SK-N-SH (cell line): Measurements from ENCODE around the gene CTDP1. TPM values are rescaled to one million over a fixed set of nuclear protein-coding genes. Genes with fewer than 3 reads are reported as not detected.

Source experiments
- CTCF ChIA-PET: fragments of 300-600, 350-600 bp; formaldehyde crosslinking; extraction: SDS; loops from one replicate; lab custom pipeline; 2021; lab: Yijun Ruan, JAX
- POLR2A ChIA-PET: fragments of 350-600 bp; sonication (Branson Sonifier 250); formaldehyde crosslinking; extraction: SDS; loops from one replicate; lab custom pipeline; 2020; ENCODE audit warnings: antibody characterized with exemption, inconsistent platforms; lab: Yijun Ruan, JAX
- DNase-seq: peaks from one replicate; pipeline ENCODE4 v3.0.0; 2012
- H2AFZ ChIP-seq: fragments of 200-600 bp; sonication (generic); 2 replicates; pipeline ENCODE4 v1.8.1; 2016; ENCODE audit warnings: antibody characterized with exemption, mild to moderate bottlenecking, low read depth
- H3F3A ChIP-seq: fragments of 200-600 bp; sonication (generic); replicated peaks from 2 replicates; pipeline ENCODE3; 2016; ENCODE audit warnings: antibody characterized with exemption, mild to moderate bottlenecking; ENCODE audit not compliant: insufficient read depth
- H3K27ac ChIP-seq, 2 experiments: fragments of 200-500 bp in 1 of 2; fragments of 200-600 bp in 1 of 2; sonication (Bioruptor generic) in 1 of 2; sonication (generic), shearing (Covaris generic) in 1 of 2; 2 replicates each; pipeline versions ENCODE4 v1.5.1 to v1.6.1; 2014 to 2016; ENCODE audit warnings: low read depth in 2 of 2, inconsistent platforms in 1 of 2, low read length in 1 of 2, mild to moderate bottlenecking in 1 of 2, mixed read lengths in 1 of 2
- H3K27me3 ChIP-seq: fragments of 200-600 bp; sonication (generic), shearing (Covaris generic); 2 replicates; pipeline ENCODE4 v1.6.1; 2016; ENCODE audit warnings: mixed run types; ENCODE audit not compliant: insufficient read depth
- H3K36me3 ChIP-seq, 2 experiments: fragments of 200-500 bp in 1 of 2; fragments of 200-600 bp in 1 of 2; sonication (Bioruptor generic) in 1 of 2; sonication (generic) in 1 of 2; replicated peaks in 1 of 2; 2 replicates each; pipeline versions ENCODE3 to v1.5.1; 2014 to 2016; ENCODE audit warnings: low read length in 1 of 2, mild to moderate bottlenecking in 1 of 2; ENCODE audit not compliant: insufficient read depth in 2 of 2, control insufficient read depth in 1 of 2
- H3K4me1 ChIP-seq, 2 experiments: fragments of 200-500 bp in 1 of 2; fragments of 200-600 bp in 1 of 2; sonication (Bioruptor generic) in 1 of 2; sonication (generic), shearing (Covaris generic) in 1 of 2; 2 replicates each; pipeline versions ENCODE4 v1.5.1 to v1.6.1; 2014 to 2016; ENCODE audit warnings: low read depth in 1 of 2, low read length in 1 of 2, mixed run types in 1 of 2; ENCODE audit not compliant: insufficient read depth in 2 of 2, control insufficient read depth in 1 of 2
- H3K4me2 ChIP-seq: fragments of 200-600 bp; sonication (generic), shearing (Covaris generic); 2 replicates; pipeline ENCODE4 v1.6.1; 2017; ENCODE audit warnings: mixed run types
- H3K4me3 ChIP-seq, 2 experiments: fragments of 200-500 bp in 1 of 2; fragments of 200-600 bp in 1 of 2; sonication (Bioruptor generic) in 1 of 2; sonication (generic), shearing (Covaris generic) in 1 of 2; 2 replicates each; pipeline versions ENCODE4 v1.5.1 to v1.8.1; 2014 to 2016; ENCODE audit warnings: low read depth in 2 of 2, inconsistent platforms in 1 of 2, low read length in 1 of 2, mild to moderate bottlenecking in 1 of 2, mixed read lengths in 1 of 2, moderate library complexity in 1 of 2
- H3K79me2 ChIP-seq: fragments of 200-600 bp; sonication (generic); 2 replicates; pipeline ENCODE4 v1.8.1; 2017; ENCODE audit warnings: mild to moderate bottlenecking; ENCODE audit not compliant: insufficient read depth
- H3K9ac ChIP-seq: fragments of 200-600 bp; sonication (generic); 2 replicates; pipeline ENCODE4 v1.6.1; 2017; ENCODE audit warnings: mixed run types
- H3K9me2 ChIP-seq: fragments of 200-600 bp; sonication (generic); 2 replicates; pipeline ENCODE4 v1.6.1; 2017; ENCODE audit warnings: mixed run types
- H3K9me3 ChIP-seq: fragments of 200-600 bp; sonication (generic); 2 replicates; pipeline ENCODE4 v1.6.1; 2017; ENCODE audit warnings: mixed run types, mild to moderate bottlenecking, moderate library complexity
- H4K20me1 ChIP-seq: fragments of 200-600 bp; sonication (generic); 2 replicates; pipeline ENCODE4 v1.6.1; 2017; ENCODE audit warnings: mild to moderate bottlenecking, mixed run types; ENCODE audit not compliant: insufficient read depth
- CHD2 ChIP-seq: fragments of 150-350 bp; IDR thresholded peaks from 2 replicates; pipeline ENCODE4 v1.6.1; 2018; ENCODE audit warnings: low read length; ENCODE audit not compliant: partially characterized antibody
- ELF1 ChIP-seq: IDR thresholded peaks from 2 replicates; pipeline ENCODE4 v1.4.0; 2012
- EZH2phosphoT487 ChIP-seq: fragments of 200-600 bp; sonication (generic); IDR thresholded peaks from 2 replicates; pipeline ENCODE4 v1.6.1; 2017; ENCODE audit warnings: low read depth, mixed run types, mild to moderate bottlenecking, antibody characterized with exemption, moderate library complexity, borderline replicate concordance
- FOXJ3 ChIP-seq: sonication (generic); formaldehyde crosslinking; IDR thresholded peaks from 2 replicates; pipeline ENCODE4 v1.5.1; 2020; ENCODE audit warnings: mild to moderate bottlenecking, missing genetic modification reagents
- GABPA ChIP-seq: IDR thresholded peaks from 2 replicates; pipeline ENCODE4 v1.4.0; 2012; ENCODE audit warnings: low read depth, mild to moderate bottlenecking
- GATA2 ChIP-seq: sonication (generic); formaldehyde crosslinking; IDR thresholded peaks from 2 replicates; pipeline ENCODE4 v1.5.0; 2020; ENCODE audit warnings: mild to moderate bottlenecking, missing genetic modification reagents
- JUND ChIP-seq: IDR thresholded peaks from 2 replicates; pipeline ENCODE4 v1.4.0; 2012
- MXI1 ChIP-seq: IDR thresholded peaks from 2 replicates; pipeline ENCODE4 v1.6.1; 2012; ENCODE audit warnings: mild to moderate bottlenecking, low read depth, low read length, improper control_type of control experiment
- POLR2AphosphoS5 ChIP-seq: IDR thresholded peaks from 2 replicates; pipeline ENCODE4 v1.6.1; 2012; ENCODE audit warnings: low read depth, low read length
- RFX5 ChIP-seq: IDR thresholded peaks from 2 replicates; pipeline ENCODE4 v1.6.1; 2012; ENCODE audit warnings: mild to moderate bottlenecking, improper control_type of control experiment, low read length
- SIN3A ChIP-seq: IDR thresholded peaks from 2 replicates; pipeline ENCODE4 v1.6.1; 2012; ENCODE audit warnings: low read depth, mild to moderate bottlenecking, low read length, moderate library complexity, borderline replicate concordance
- SMC3 ChIP-seq: IDR thresholded peaks from 2 replicates; pipeline ENCODE4 v1.6.1; 2012; ENCODE audit warnings: low read depth, low read length, improper control_type of control experiment
- TEAD4 ChIP-seq: IDR thresholded peaks from 2 replicates; pipeline ENCODE4 v1.4.0; 2012; ENCODE audit warnings: mild to moderate bottlenecking, borderline replicate concordance; ENCODE audit not compliant: insufficient read depth
- WGBS: methylation state at CpG from one replicate; pipeline ENCODE4 v1.1.6; 2017; ENCODE audit warnings: low lambda C conversion rate; 5-methylcytosine and 5-hydroxymethylcytosine counted together
- polyA plus RNA-seq, 3 experiments: library from polyadenylated mRNA; depleted of rRNA; stranded (reverse); fragments of >200 nt; gene quantifications; 2 replicates each; pipeline ENCODE4 v1.2.3, GENCODE V29; 2012
- TF ChIP-seq, protein P1 (sequence below): IDR thresholded peaks from 2 replicates; pipeline ENCODE4 v1.4.0; 2012; ENCODE audit warnings: low read depth, borderline replicate concordance
- TF ChIP-seq, protein P2 (sequence below): IDR thresholded peaks from 2 replicates; pipeline ENCODE4 v1.4.0; 2012; ENCODE audit warnings: low read depth, borderline replicate concordance
- TF ChIP-seq, protein P3 (sequence below): fragments of 150-350 bp; IDR thresholded peaks from 2 replicates; pipeline ENCODE4 v1.6.1; 2016; ENCODE audit warnings: mild to moderate bottlenecking, low read depth, low read length
- TF ChIP-seq, protein P4 (sequence below): IDR thresholded peaks from 2 replicates; pipeline ENCODE4 v1.4.0; 2012; ENCODE audit warnings: low read depth
- TF ChIP-seq, protein P5 (sequence below): IDR thresholded peaks from 2 replicates; pipeline ENCODE4 v1.6.1; 2012; ENCODE audit warnings: mild to moderate bottlenecking, low read depth, low read length, moderate library complexity
- TF ChIP-seq, protein P6 (sequence below): IDR thresholded peaks from 2 replicates; pipeline ENCODE4; 2012

CTDP1 gene
- polyA plus RNA-seq, 1 of the 3 experiments (the other 2 are of a cell fraction): 15.6 TPM

DNA sequence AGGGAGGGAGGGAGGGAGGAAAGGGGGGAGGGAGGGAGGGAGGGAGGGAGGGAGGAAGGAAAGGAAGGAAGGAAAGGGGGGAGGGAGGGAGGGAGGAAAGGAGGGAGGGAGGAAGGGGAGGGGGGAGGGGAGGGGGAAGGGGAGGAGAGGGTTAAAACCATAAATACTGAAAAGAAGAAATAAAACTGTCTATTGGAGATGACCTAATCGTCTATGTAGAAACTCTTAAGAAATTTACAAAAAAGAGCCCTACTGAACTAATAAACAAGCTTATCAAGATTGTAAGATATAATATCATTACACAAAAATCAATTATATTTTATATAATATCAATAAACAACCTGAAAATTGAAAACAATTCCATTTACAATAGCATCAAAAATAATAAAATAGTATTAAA, 32.3 kb upstream of the CTDP1 start:
- no peaks in the 10 kb centered on the region for H3K9me3 ChIP-seq
- no peak overlapping the region for H2AFZ ChIP-seq
- no peaks in the 10 kb centered on the region for H4K20me1 ChIP-seq
- H3K27me3 ChIP-seq: peaks cover 66% of the 10 kb centered on the region
- DNase-seq: no peak
- ChIA-PET CTCF (interaction anchor here (1.0 kb wide), 1 partner anchor 14 kb away, joined by 3 read pairs; no protein-coding TSS in a partner anchor), POLR2A (no interaction called here)
- H3K4me2 ChIP-seq: no peak overlapping the region
- no peaks in the 10 kb centered on the region; a peak in 1 of 4 replicates for H3K4me1 ChIP-seq
- WGBS: 0% methylated on average over 1 of the region's 1 CpG
- no peak overlapping the region for H3K9ac ChIP-seq
- H3K36me3 ChIP-seq: no peaks in the 10 kb centered on the region
- no peaks in the 10 kb centered on the region for H3F3A ChIP-seq
- H3K9me2 ChIP-seq: no peaks in the 10 kb centered on the region
- no peak overlapping the region for H3K4me3 ChIP-seq
- TF ChIP-seq SIN3A: no peak
- TF ChIP-seq JUND: no peak
- TF ChIP-seq, protein P1, sequence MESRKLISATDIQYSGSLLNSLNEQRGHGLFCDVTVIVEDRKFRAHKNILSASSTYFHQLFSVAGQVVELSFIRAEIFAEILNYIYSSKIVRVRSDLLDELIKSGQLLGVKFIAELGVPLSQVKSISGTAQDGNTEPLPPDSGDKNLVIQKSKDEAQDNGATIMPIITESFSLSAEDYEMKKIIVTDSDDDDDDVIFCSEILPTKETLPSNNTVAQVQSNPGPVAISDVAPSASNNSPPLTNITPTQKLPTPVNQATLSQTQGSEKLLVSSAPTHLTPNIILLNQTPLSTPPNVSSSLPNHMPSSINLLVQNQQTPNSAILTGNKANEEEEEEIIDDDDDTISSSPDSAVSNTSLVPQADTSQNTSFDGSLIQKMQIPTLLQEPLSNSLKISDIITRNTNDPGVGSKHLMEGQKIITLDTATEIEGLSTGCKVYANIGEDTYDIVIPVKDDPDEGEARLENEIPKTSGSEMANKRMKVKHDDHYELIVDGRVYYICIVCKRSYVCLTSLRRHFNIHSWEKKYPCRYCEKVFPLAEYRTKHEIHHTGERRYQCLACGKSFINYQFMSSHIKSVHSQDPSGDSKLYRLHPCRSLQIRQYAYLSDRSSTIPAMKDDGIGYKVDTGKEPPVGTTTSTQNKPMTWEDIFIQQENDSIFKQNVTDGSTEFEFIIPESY: no peak
- no peak for TF ChIP-seq SMC3
- TF ChIP-seq CHD2: no peak
- TF ChIP-seq RFX5: no peak
- TF ChIP-seq, protein P2, sequence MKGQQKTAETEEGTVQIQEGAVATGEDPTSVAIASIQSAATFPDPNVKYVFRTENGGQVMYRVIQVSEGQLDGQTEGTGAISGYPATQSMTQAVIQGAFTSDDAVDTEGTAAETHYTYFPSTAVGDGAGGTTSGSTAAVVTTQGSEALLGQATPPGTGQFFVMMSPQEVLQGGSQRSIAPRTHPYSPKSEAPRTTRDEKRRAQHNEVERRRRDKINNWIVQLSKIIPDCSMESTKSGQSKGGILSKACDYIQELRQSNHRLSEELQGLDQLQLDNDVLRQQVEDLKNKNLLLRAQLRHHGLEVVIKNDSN: no peak
- TF ChIP-seq, protein P3, sequence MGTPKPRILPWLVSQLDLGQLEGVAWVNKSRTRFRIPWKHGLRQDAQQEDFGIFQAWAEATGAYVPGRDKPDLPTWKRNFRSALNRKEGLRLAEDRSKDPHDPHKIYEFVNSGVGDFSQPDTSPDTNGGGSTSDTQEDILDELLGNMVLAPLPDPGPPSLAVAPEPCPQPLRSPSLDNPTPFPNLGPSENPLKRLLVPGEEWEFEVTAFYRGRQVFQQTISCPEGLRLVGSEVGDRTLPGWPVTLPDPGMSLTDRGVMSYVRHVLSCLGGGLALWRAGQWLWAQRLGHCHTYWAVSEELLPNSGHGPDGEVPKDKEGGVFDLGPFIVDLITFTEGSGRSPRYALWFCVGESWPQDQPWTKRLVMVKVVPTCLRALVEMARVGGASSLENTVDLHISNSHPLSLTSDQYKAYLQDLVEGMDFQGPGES: no peak
- TF ChIP-seq MXI1: no peak
- TF ChIP-seq, protein P4, sequence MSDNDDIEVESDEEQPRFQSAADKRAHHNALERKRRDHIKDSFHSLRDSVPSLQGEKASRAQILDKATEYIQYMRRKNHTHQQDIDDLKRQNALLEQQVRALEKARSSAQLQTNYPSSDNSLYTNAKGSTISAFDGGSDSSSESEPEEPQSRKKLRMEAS: no peak
- TF ChIP-seq TEAD4: no peak
- TF ChIP-seq, protein P5, sequence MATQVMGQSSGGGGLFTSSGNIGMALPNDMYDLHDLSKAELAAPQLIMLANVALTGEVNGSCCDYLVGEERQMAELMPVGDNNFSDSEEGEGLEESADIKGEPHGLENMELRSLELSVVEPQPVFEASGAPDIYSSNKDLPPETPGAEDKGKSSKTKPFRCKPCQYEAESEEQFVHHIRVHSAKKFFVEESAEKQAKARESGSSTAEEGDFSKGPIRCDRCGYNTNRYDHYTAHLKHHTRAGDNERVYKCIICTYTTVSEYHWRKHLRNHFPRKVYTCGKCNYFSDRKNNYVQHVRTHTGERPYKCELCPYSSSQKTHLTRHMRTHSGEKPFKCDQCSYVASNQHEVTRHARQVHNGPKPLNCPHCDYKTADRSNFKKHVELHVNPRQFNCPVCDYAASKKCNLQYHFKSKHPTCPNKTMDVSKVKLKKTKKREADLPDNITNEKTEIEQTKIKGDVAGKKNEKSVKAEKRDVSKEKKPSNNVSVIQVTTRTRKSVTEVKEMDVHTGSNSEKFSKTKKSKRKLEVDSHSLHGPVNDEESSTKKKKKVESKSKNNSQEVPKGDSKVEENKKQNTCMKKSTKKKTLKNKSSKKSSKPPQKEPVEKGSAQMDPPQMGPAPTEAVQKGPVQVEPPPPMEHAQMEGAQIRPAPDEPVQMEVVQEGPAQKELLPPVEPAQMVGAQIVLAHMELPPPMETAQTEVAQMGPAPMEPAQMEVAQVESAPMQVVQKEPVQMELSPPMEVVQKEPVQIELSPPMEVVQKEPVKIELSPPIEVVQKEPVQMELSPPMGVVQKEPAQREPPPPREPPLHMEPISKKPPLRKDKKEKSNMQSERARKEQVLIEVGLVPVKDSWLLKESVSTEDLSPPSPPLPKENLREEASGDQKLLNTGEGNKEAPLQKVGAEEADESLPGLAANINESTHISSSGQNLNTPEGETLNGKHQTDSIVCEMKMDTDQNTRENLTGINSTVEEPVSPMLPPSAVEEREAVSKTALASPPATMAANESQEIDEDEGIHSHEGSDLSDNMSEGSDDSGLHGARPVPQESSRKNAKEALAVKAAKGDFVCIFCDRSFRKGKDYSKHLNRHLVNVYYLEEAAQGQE: no peak
- no peak for TF ChIP-seq FOXJ3 (CRISPR knock-in tag)
- TF ChIP-seq, protein P6, sequence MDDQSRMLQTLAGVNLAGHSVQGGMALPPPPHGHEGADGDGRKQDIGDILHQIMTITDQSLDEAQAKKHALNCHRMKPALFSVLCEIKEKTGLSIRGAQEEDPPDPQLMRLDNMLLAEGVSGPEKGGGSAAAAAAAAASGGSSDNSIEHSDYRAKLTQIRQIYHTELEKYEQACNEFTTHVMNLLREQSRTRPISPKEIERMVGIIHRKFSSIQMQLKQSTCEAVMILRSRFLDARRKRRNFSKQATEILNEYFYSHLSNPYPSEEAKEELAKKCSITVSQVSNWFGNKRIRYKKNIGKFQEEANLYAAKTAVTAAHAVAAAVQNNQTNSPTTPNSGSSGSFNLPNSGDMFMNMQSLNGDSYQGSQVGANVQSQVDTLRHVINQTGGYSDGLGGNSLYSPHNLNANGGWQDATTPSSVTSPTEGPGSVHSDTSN: no peak
- TF ChIP-seq GATA2 (CRISPR knock-in tag): no peak
- TF ChIP-seq ELF1: no peak
- TF ChIP-seq POLR2AphosphoS5: no peak
- no peak for TF ChIP-seq GABPA
- no peak for TF ChIP-seq EZH2phosphoT487
- H3K79me2 ChIP-seq: no peaks in the 10 kb centered on the region
- no peak overlapping the region for H3K27ac ChIP-seq
